ENCODE data around the gene BTBD19.

The BTBD19 gene

DNA sequence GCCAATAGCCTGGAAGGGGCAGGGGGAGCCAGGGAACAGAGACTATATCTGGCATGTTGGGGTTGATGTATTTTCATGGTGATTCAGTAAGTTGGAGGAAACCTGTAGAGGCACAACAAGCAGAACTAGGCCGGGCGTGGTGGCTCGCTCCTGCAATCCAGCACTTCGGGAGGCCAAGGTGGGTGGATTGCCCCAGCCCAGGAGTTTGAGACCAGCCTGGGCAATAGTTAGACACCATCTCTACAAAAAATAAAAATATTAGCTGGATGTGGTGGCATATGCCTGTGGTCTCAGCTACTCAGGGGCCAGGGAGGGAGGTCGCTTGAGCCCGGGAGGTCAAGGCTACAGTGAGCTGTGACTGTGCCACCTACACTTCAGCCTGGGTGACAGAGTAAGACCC lies 44.9 kb downstream of the BTBD19 start:
- no peak for DNase-seq (ENCODE audit: low read depth in 2 of 3, low spot score in 2 of 3)

- no peak for DNase-seq (ENCODE audit: low read depth in 2 of 3, low spot score in 2 of 3)
Observed at GRCh38 chr1:44854970-44855369, 46.6 kb downstream of the BTBD19 start.

- no peak for DNase-seq (ENCODE audit: low read depth in 2 of 3, low spot score in 2 of 3)
Observed at GRCh38 chr1:44855742-44856141, 47.4 kb downstream of the BTBD19 start.

DNA sequence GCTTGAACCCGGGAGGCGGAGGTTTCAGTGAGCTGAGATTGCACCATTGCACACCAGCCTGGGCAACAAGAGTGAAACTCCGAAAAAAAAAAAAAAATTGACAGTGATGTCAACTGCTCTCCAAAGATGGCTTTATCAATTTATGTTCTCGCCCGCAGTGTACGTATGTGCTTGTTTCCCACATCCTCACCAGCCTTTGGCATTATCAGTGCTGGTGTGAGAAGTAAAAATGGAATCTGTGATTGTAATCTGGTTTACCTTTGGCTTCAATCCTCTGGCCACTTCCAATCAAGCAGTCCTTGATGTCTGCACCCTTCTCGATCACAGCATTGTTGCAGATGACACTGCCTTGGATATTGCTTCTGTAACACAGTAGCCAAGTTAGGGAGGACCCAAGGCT lies 49.1 kb downstream of the BTBD19 start:
- DNase-seq (ENCODE audit: low read depth in 2 of 3, low spot score in 2 of 3), result no peak

DNA sequence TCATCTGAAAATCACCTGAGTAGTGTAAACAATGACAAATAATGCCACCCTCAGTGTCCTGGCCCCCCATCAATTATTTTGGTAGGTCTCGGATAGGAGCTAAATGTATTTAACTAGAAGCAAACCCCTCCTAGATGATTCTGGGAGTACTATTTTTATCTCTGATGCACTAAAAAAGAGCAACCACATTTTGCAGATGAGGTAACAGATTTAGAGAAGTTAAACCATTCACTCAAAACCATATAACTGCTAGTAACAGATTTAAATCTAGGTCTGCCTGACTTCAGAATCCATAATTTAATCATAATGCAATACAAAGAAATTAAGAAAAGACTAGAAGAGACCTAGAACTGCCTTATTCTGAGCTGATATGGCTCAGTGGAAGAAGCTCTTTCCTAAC lies 52.0 kb downstream of the BTBD19 start:
- no peak for DNase-seq (ENCODE audit: low read depth in 2 of 3, low spot score in 2 of 3)

DNA sequence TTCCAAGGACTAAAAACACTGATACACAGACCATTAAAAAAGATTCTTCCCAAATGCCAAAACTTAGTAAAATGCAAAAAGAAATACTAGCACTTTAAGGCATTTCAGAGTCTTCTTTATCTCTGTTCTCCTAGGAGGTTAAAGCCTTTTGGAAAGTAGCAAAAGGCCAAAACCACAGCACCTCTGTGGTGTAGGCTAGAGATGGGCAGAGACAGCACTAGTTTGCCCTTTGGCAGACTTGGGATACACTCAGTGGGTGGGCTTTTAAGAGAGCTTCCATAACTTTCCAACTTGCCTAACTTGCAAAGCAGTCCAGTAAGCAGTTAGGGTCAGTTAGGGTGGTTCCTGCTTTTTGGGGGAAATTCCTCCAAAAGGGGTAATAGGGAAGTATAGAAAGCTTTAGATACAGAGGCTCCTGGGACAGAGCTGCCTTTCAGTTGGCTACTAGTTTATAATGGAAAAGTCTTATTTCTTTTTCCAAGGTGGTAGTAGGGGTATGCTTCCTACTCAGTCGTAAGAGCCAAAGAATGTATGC lies 52.6 kb downstream of the BTBD19 start:
- DNase-seq (ENCODE audit: low read depth in 2 of 3, low spot score in 2 of 3), result no peak

DNA sequence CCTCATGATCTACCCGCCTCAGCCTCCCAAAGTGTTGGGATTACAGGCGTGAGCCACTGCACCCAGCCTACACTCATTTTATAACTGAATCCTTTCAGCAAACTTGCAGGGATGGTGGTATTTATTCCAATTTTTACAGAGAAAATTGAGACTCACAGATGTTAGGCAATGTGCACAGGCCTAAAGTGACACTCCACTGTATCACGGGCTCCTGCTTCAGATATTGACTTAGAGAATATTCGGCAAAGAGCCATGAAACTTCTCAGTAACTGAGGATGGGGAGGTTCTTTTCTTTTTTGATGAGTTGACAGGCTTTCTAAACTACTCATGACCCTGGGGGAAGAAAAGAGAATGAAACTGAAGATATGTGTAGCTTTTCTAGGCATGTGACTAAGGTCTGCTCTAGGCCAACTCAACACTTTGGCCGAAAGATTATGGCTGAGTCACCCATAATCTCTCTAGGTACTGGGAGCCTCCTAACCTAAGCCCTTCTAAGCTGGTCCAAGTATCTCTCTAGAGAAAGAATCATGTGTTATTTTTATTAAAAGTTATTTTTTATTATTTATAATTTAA lies 54.6 kb downstream of the BTBD19 start:
- no peak for DNase-seq (ENCODE audit: low read depth in 2 of 3, low spot score in 2 of 3)

Data from activated CD8-positive, alpha-beta memory T cell treated with anti-CD3 and anti-CD28 coated beads for 48 hours (primary cell).